Measurements from ENCODE around the gene PTPRN2.

PTPRN2 gene

DNA sequence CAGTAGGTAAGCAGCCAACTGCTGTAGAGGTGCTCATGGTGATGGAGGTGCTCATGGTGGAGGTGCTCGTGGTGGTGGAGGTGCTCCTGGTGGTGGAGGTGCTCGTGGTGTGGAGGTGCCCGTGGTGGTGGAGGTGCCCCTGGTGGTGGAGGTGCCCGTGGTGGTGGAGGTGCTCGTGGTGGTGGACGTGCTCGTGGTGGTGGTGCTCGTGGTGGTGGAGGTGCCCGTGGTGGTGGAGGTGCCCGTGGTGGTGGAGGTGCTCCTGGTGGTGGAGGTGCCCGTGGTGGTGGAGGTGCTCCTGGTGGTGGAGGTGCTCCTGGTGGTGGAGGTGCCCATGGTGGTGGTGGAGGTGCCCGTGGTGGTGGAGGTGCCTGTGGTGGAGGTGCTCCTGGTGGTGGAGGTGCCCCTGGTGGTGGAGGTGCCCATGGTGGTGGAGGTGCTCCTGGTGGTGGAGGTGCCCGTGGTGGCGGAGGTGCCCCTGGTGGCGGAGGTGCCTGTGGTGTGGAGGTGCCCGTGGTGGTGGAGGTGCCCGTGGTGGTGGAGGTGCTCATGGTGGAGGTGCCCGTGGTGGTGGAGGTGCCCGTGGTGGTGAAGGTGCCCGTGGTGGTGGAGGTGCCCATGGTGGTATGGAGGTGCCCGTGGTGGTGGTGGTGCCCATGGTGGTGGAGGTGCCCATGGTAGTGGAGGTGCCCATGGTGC, 517.3 kb downstream of the PTPRN2 start:
- in situ Hi-C loops (cut with MboI; ENCODE audit: low sequenced_read_pairs), result no loop called here

DNA sequence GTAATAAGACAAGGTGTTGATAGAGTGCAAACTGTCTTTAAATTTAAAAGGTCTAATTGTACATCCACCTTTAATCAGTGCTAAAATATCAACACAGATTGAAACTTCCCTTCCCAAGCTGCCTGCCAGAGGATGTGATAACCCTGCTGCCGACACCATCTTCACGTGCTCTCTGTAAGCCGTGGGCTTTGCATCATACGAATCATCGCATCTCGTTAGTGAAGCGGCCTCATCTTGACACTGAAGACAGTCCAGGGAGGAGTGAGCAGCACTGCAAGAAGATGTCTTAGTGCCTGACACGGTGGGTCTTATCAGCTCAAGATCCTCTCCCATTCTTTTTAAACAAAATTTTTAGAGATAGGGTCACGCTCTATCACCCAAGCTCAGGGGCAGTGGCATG, 518.8 kb downstream of the PTPRN2 start:
- in situ Hi-C loops (cut with MboI; ENCODE audit: low sequenced_read_pairs), result no loop called here

DNA sequence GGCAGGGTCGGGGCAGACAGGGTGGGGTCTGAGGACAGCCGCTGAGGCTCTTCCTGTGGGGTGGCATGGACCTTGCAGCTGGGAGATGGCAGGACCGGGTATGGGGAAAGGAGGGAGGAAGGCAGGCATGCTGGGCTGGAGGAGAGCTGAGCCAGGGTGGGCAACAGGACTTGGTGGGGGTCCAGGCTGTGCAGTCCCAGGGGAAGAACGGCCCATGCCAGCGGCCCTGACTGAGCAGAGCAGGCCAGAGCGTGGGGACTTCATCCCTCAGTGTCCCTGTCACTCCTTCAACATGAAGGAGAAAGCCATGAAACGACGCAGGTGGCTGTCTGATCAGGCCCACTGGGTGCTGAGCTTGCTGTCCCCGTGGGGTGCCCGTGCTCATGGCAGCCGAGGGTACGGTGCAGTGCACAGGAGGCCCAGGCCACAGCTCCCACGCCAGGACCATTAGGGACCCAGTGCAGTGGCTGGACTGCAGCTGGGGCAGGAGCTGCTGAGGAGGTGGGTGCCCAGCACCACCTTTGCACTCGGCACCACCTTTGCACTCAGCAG, 519.6 kb downstream of the PTPRN2 start:
- in situ Hi-C loops (cut with MboI; ENCODE audit: low sequenced_read_pairs), result no loop called here

DNA sequence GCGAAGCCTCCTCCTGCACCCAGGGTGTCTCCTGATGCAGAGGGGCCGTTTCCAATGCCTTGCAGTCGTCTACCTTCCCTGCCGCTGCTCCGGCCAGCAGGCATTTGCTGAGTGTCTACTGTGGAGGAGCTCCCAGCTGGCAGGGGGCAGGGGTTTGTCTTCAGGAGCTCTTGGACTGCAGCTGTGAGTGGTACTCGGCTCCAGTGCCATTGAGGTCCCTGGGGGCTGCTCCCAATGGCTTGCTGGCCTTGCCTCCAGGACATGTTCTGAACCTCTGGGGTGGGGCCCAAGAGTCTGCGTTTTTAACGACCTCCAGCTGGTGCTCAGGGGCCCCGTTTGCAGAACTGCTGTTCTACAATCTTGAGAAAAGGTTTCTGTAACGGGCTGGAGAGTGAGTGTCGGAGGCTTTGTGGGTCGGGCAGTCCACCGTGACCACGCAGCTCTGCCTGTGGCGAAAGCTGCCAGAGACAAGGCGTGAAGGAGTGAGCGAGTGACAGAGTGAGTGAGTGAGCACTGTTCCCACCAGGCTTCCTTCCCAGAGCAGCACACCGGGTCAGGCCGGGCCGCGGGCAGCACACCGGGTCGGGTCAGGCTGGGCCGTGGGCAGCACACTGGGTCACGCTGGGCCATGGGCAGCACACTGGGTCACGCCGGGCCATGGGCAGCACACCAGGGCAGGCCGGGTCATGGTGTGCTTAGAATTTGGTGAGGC, 520.2 kb downstream of the PTPRN2 start:
- in situ Hi-C loops (cut with MboI; ENCODE audit: low sequenced_read_pairs), result no loop called here

DNA sequence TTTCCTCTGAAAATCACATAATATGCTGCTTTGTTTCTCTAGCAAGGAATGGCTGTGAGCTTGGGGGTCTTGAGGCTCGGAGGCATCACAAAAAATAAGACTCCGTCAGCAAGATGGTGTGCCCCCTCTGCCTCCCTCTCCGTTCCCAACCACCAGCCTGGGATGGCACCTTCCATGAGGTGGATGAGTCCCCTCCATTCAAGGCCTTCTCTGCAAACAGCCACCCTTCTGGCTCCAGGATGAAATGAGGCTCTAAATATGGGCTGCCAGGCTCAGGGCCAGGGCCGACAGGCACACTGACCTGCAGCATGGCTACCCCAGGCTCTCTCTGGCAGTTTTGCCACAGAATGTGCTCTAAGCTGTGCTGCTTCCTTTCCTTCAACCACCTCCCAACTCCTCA, 521.5 kb downstream of the PTPRN2 start:
- in situ Hi-C loops (cut with MboI; ENCODE audit: low sequenced_read_pairs), result no loop called here

DNA sequence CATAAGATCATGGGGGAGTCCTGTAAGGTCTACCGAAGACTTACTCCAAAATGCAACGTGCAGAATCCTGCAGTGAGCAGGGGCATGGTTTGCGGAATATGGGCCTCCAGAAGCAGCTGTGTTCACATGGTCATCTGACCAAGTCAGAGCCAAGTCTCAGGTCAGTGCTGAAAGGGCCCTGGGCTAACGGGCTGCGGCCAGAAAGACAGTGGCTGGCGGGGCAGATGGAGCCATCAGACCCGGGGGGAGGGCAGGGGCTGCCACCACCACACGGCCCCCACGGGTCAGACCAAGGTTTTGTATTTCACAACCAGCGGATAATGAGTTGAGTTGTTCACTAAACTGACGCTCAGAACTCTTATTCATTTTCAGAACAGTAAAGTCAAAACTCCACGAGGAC, 522.3 kb downstream of the PTPRN2 start:
- in situ Hi-C loops (cut with MboI; ENCODE audit: low sequenced_read_pairs), result no loop called here

DNA sequence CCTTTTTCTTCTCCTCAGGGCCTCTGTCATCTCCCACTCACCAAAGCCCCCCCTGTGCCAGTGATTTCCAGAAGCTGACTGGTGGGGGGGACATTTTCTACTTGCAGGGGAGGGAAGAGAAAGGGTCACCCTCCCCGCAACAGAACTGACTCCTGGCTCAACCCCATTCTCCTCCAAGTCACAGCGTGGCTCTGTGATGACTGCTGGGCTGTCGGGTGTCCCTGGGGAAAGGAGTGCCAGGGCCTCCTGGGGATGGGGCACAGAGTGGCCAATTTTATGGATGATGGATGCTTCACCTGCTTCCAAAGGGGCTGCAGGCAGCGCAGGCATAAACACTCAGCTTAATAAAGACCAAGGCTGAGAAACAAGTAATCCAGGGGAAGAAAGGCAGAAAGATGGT, 523.0 kb downstream of the PTPRN2 start:
- in situ Hi-C loops (cut with MboI; ENCODE audit: low sequenced_read_pairs), result no loop called here

DNA sequence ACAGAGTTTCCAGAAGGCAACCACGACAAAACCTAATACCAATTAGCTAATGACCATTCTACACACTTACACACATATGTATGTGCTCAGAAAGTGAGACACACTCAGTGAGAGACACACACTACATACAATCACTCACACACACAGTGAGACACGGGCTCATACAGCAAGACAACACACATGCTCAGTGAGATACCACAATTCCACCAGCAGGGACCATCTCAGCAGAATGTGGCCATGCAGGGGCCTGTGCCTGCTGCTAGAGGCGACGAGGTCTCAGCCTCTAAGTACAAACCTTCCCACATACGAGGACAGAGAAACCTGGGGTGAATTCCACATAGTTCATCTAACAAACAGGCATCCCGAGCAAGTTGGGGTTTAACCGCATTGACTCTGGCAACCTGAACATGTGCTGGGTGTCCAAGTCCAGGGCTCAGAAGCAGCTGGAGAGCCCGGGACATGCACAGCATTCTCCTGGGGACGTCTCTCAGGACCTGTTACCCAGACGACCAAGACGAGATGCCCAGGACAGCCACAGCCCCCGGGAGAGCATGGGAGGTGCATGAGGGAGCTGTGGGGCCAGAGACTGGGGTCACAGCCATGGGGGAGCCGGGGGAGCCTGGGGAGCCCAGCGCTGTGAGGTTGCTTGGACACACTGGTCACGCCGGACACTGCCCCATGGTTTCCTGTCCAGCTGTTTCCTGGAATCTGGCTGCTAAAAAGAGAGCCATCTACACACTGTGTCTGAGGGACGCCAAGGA, 523.6 kb downstream of the PTPRN2 start:
- in situ Hi-C loops (cut with MboI; ENCODE audit: low sequenced_read_pairs), result no loop called here

DNA sequence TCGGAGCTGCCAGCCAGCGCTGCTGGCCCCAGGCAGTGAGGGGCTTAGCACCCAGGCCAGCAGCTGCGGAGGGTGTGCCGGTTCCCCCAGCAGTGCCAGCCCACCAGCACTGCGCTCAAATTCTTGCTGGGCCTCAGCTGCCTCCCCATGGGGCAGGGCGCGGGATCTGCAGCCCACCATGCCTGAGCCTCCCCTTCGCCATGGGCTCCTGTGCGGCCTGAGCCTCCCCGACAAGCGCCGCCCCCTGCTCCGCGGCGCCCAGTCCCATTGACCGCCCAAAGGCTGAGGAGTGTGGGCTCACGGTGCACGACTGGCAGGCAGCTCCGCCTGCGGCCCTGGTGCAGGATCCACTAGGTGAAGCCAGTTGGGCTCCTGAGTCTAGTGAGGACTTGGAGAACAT, 525.0 kb downstream of the PTPRN2 start:
- in situ Hi-C loops (cut with MboI; ENCODE audit: low sequenced_read_pairs), result no loop called here

DNA sequence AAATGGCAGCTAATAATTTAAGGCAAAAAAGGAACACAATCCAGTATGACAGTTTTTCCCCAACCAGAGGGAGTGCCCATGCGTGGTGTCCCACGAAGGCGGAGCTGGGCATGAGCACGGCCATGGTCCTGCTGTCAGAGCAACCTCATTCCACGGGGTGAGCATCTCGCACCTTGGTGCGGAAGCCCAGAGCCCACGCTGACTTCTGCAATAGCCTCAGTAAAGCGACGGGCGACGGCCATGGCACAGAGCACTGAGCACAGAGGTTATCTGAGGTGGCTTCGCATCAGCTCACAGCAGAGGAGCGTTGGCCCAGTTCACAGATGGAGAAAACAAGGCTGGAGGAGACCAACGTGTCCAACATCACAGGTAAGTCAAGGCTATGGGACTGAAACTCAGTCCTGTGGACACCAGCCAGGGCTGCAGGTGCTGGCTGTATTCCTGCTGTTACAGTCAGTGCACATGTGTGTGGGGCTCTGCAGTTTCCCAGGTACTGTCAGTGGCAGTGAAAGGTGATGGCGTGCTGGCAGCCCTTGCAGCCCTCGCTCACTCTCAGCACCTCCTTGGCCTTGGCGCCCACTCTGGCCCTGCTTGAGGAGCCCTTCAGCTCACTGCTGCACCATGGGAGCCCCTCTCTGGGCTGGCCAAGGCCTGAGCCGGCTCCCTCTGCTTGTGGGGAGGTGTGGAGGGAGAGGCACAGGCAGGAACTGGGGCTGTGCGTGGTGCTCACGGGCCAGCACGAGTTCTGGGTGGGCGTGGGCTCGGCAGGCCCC, 525.6 kb downstream of the PTPRN2 start:
- in situ Hi-C loops (cut with MboI; ENCODE audit: low sequenced_read_pairs), result no loop called here

DNA sequence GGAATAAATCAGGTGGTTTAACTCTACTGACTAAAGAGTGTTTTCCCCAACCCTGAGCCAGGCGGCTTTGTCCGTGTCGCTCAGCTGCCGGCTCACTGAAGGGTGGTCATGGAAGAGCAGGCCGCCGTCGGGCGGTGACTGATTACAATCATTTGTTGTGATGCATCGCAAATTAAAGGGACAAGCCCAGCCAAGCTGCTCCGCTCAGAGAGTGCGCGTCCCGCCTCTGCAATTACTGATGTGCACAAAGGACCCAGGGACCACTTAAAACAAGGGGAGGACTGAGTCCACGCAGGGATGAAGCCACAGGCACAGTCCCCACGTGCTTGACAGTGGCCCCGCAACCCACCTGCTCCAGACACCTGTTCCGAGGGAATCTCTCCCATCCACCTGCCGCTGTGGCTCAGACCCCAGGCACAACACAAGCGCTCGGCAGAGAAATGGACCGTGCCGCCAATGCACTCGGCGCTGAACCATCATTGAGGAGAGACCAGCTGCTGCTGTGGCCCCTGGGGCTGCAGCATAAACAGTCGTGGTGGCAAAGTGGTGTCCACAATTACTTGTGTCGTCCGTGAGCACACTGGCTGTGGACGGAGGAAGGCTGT, 526.5 kb downstream of the PTPRN2 start:
- in situ Hi-C loops (cut with MboI; ENCODE audit: low sequenced_read_pairs), result no loop called here

DNA sequence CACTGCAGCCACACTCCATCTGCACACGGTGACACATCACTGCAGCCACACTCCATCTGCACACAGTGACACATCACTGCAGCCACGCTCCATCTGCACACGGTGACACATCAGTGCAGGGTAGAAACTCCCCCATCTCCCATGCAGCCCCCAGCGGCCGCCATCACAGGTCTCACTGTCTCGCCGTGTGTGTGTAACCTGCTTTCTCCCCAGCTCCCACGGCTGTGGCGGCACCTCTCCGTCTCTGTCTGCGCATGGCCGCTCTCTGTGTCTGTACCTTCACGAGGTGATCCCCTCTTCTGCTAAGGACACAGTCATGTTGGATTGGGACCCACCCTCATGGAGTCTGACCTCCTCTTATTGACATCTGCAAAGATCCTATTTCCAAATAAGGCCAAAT, 527.4 kb downstream of the PTPRN2 start:
- in situ Hi-C loops (cut with MboI; ENCODE audit: low sequenced_read_pairs), result no loop called here

DNA sequence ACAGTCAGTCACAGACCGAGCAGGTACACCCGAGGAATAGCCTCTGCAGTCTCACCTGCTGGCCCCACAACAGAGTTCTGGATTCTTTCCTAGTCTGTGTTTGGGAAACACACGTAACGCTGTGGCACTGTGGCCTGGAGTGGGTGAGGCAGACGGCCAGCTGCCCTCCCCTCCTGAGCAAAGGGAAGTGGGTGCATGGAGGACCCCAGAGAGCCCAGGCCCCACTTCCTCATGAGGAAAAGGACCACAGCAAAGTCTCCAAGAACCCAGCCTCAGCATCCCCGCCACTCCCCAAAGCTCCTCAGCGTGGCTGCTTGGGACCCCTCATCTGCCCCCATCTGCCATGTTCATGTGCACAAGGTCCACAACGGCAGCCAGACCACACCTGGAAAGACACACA, 530.2 kb downstream of the PTPRN2 start:
- in situ Hi-C loops (cut with MboI; ENCODE audit: low sequenced_read_pairs), result no loop called here

DNA sequence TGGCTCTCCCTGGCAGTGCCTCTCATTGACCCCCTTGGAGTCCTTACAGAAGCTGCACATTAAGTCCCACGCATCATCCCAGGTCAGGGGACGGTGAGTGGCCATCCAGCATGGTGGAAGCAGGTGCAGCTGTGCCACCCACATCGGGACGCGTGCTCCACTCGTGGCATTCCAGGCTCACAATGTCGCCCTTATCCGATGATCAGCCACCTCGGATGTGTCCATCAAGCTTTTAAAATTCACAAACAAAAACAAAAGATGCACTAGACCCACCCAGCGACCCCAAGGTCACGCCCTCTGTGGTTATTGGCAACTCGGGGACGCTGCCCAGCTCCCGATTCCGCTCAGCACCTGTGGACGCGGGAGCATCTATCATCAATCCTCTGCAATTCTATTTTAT, 530.9 kb downstream of the PTPRN2 start:
- in situ Hi-C loops (cut with MboI; ENCODE audit: low sequenced_read_pairs), result no loop called here

DNA sequence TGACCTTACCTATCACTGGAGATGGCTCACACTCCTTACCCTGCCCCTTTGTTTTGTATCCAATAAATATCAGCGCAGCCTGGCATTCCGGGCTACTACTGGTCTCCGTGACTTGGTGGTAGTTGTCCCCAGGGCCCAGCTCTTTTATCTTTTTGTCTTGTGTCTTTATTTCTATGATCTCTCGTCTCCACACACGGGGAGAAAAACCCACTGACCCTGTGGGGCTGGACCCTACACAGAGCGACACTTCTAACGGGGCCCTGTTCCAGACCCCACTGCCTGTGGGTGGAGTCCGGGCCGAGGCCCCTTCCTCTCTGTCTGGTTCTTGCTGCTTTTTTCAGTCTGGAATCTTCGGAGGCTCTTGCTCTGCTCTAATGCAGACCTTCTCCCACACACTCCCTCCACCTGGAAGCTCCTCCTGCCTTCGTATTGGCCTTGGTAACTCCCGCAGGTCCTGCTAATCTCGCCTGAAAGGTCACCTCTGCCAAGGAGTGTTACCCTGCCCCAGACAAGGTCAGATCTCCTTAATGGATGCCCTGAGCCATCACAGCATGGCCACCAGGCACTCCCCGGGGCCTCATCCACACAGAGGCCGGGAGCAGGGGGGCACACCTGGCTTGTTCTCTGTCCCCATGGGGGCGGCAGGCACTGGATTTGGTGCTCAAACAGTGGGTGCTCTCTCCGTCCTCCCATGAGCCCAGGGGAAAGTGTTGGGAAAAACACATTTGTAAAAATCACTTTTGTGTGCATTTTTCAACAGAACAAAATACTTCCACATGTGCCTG, 531.7 kb downstream of the PTPRN2 start:
- in situ Hi-C loops (cut with MboI; ENCODE audit: low sequenced_read_pairs), result no loop called here

DNA sequence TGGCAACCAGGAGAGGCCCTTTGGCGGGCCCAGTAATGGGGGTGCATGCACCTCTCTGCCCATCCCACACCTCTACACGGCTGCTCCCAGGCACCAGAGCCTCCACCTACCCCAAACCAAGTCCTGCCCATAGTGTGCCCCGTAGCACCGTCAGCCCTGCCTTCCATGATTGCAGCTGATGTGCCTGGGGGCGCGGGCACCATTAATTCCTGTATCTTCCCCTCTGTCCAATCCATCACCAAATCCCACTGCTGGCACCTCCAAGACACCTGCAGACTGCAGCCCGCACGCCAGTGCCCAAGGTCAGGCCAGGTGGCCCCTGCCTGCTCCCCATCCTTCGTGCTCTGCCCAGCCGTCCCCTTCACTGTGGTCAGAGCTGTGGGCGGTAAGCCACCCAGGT, 533.0 kb downstream of the PTPRN2 start:
- in situ Hi-C loops (cut with MboI; ENCODE audit: low sequenced_read_pairs), result no loop called here

DNA sequence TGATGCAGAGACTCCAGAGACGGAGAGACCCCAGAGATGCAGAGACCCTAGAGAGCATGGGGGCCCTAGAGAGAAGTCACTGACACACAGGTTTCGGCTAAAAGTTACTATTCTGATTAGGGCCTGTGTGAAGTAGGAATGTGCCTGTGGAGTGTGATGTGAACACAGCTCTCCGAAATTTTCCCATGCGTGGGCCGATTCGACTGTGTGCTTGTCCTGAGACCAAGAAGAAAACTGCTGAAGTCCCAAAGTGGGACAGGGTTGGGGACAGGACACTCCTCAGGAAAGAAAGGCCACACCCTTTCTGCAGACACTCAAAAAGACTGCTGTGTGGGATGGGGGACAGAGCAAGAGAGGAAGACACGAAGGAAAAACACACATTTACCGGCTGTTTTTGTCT, 533.5 kb downstream of the PTPRN2 start:
- in situ Hi-C loops (cut with MboI; ENCODE audit: low sequenced_read_pairs), result no loop called here

DNA sequence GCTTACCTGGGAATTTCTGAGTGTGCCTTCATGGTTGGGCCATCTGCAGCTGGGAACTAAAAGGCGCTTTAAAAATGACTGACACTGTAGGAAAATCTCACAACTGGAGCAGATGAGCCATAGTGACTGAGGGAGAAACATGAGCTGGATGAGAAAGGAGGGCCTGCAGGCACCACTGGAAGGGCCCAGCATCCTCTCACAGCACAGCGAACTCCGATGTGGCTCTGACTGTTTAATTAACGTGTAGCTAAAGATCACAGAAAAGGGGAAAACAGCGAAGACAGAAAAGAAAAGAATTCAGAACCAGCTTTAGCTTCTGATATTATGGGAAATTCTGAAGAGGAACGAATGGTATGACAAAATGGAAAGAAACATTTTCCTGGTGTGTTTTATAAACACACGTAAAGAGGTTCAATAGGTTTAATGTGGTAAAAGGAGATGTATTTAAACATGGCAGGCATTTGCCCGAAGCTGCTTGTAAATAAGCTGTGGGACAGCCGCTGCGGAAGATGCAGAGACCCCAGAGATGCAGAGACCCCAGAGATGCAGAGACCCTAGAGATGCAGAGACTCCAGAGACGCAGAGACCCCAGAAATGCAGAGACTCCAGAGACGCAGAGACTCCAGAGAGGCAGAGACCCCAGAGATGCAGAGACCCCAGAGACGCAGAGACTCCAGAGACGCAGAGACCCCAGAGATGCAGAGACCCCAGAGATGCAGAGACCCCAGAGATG, 534.3 kb downstream of the PTPRN2 start:
- in situ Hi-C loops (cut with MboI; ENCODE audit: low sequenced_read_pairs), result no loop called here

DNA sequence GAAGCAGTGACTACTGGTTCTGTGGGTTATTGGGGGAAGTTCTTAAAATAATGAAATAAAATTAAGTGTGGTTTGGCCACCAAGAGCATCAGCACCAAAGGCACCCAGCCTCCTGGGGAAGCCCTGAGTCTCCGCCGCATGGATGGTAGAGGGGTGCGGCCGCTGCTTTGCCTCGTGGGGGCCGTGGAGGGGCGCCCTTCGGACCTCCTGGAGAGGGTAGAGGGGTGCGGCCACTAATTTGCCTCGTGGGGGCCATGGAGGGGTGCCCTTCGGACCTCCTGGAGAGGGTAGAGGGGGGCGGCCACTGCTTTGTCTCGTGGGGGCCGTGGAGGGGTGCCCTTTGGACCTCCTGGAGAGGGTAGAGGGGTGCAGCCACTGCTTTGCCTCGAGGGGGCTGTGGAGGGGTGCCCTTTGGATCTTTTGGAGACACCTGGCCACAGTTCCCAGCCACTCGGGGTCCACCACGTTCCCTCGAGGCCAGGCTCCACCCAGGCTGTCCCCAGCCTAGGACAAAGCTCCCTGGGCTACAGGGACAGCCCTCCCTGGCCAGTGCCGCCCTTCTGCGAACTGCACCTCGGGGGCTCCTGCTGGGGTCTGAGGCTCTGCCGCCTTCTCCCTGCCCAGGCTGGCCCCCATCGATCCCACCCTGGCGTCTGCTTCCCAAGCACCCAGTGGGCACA, 535.1 kb downstream of the PTPRN2 start:
- in situ Hi-C loops (cut with MboI; ENCODE audit: low sequenced_read_pairs), result no loop called here

Data from hTERT RPE-1 (cell line).